Thymus (tissue), 11 donors: ENCODE data around the gene ADAMTS2. TPM values are rescaled to one million over a fixed set of nuclear protein-coding genes. Genes with fewer than 3 reads are reported as not detected.

ENCODE experiments used
- DNase-seq, 9 donors: peaks; one replicate each; pipeline ENCODE4 v3.0.0-alpha.2; 2013; ENCODE audit warnings: low spot score in 9 of 9, low read depth in 6 of 9, missing footprints in 1 of 9
- H3K27ac ChIP-seq, 2 donors: one replicate each; pipeline ENCODE4 v1.5.1; 2013; ENCODE audit warnings: control low read depth in 1 of 2, low read depth in 1 of 2, low read length in 1 of 2, mild to moderate bottlenecking in 1 of 2, moderate library complexity in 1 of 2
- H3K27me3 ChIP-seq, 2 donors: one replicate each; pipeline ENCODE4 v1.5.1; 2013; ENCODE audit warnings: low read length in 1 of 2; ENCODE audit not compliant: control insufficient read depth in 2 of 2, insufficient read depth in 1 of 2
- H3K36me3 ChIP-seq, 2 donors: one replicate each; pipeline ENCODE4 v1.5.1; 2013; ENCODE audit warnings: low read length in 1 of 2, mild to moderate bottlenecking in 1 of 2, moderate library complexity in 1 of 2; ENCODE audit not compliant: control insufficient read depth in 2 of 2, insufficient read depth in 2 of 2
- H3K4me1 ChIP-seq, 2 donors: one replicate each; pipeline ENCODE4 v1.5.1; 2013; ENCODE audit warnings: low read length in 2 of 2; ENCODE audit not compliant: control insufficient read depth in 2 of 2, insufficient read depth in 2 of 2
- H3K4me3 ChIP-seq, 2 donors: one replicate each; pipeline ENCODE4 v1.5.1; 2013; ENCODE audit warnings: low read length in 2 of 2, control low read depth in 1 of 2, mild to moderate bottlenecking in 1 of 2
- H3K9me3 ChIP-seq, 2 donors: one replicate each; pipeline ENCODE4 v1.5.1; 2013; ENCODE audit warnings: low read length in 1 of 2, mild to moderate bottlenecking in 1 of 2; ENCODE audit not compliant: control insufficient read depth in 2 of 2, insufficient read depth in 1 of 2
- WGBS: extraction: QIAGEN DNeasy Blood & Tissue Kit; methylation state at CpG from one replicate; pipeline ENCODE4 v1.1.7; 2013; 5-methylcytosine and 5-hydroxymethylcytosine counted together
- polyA plus RNA-seq: library from polyadenylated mRNA; stranded (reverse); fragments of 200-250 nt; gene quantifications from one replicate; pipeline ENCODE4 v1.2.3, GENCODE V29; 2013
- total RNA-seq: library from RNA; stranded (reverse); fragments of 120-200 nt; gene quantifications from one replicate; pipeline ENCODE4 v1.2.4, GENCODE V29; 2013
- donor health status: healthy.

ADAMTS2 gene
- total and polyA plus RNA-seq, 2 donors = 1.3 to 1.4 TPM

DNA sequence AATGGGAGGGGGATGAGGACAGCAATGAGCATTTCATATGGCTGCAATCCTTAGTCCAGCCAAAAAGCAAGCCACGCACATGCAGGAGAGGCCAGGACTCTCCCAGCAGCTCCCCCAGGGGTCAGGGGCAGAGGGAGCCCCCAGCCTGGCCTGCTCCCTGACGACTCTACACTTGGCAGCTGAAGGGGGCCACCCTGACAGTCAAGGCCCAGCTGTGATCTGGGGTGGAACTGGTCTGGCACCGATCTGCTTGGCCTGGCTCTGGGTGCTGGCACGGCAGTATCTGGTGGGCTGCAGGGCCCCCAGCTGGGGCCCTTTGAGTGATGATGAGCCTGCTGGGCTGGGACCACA lies 118.1 kb downstream of the ADAMTS2 start:
- Histone ChIP-seq H3K27me3 (no peaks in the 10 kb centered on the region), H3K9me3 (peaks cover 3 to 39% of the 10 kb centered on the region in 2 donors), H3K36me3 (no peaks in the 10 kb centered on the region), H3K27ac (no peak overlapping the region), H3K4me3 (no peak overlapping the region), H3K4me1 (no peaks in the 10 kb centered on the region)
- no peak for DNase-seq
- WGBS = 94% methylated on average over 4 of the region's 4 CpGs

DNA sequence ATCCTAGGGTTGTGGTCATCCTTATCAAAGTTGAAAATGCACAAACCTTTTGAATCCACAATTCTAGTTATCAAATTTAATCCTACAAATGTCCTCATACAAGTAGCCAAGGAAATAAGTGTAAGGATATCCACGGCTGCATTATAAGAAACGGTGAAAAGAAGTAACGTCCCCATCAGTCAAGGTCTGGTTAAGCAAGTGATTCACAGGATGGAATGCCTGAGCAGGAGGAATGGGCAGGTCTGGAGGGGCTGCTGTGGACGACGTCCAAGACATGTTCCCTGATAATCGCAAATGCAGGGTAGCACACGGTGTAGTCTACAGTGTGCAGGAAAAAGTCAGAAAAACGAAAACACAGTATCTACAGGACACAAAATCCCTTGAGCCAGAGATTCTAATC lies 118.6 kb downstream of the ADAMTS2 start:
- Histone ChIP-seq H3K27ac (no peak overlapping the region), H3K36me3 (no peaks in the 10 kb centered on the region), H3K4me1 (no peaks in the 10 kb centered on the region), H3K9me3 (peaks cover 3 to 41% of the 10 kb centered on the region in 2 donors), H3K27me3 (no peaks in the 10 kb centered on the region), H3K4me3 (no peak overlapping the region)
- WGBS = 96% methylated on average over 8 of the region's 8 CpGs
- no peak for DNase-seq

DNA sequence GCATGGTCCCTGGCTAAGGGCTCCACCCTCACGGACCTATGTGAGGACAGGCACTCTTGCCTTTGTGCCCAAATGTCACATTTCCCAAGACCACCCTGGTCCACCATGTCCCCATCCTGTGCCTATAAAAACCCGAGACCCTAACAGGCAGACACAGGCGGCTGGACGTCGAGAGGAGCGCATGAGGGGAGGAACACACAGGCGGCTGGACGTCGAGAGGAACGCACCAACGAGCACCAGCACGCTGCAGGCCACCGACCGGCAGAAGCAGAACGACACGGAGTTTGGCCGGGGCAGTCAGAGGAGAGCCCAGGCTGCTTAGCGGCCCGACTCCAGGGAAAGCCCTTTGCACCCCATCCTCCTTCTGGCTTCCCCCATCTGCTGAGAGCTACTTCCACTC lies 119.9 kb downstream of the ADAMTS2 start:
- no peak for DNase-seq
- H3K27me3 ChIP-seq = no peaks in the 10 kb centered on the region
- no peaks in the 10 kb centered on the region for H3K36me3 ChIP-seq
- 96% methylated on average over 19 of the region's 19 CpGs for WGBS
- H3K4me1 ChIP-seq = no peaks in the 10 kb centered on the region
- peaks cover 3 to 41% of the 10 kb centered on the region in 2 donors for H3K9me3 ChIP-seq
- H3K27ac ChIP-seq = no peak overlapping the region
- no peak overlapping the region for H3K4me3 ChIP-seq

DNA sequence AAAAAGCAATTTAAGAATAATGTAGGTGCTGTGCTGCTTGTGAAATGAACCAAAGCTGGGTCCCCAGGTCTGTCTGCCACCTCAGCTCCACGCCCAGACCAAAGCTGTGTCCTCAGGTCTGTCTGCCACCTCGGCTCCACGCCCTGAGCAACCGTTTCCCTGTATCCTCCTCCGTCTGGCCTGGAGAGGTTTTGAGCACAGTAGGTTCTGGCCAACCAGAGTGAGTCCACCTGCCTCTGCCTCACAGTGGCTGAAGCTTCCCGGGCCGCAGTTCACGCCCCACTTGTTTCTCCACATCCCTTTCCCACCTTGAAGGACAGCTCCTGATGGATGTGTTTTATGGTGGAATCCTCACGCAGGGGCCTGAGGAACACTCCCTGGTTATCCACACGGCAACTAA lies 120.5 kb downstream of the ADAMTS2 start:
- DNase-seq = no peak
- WGBS = 95% methylated on average over 10 of the region's 10 CpGs
- H3K4me1 ChIP-seq = no peaks in the 10 kb centered on the region

DNA sequence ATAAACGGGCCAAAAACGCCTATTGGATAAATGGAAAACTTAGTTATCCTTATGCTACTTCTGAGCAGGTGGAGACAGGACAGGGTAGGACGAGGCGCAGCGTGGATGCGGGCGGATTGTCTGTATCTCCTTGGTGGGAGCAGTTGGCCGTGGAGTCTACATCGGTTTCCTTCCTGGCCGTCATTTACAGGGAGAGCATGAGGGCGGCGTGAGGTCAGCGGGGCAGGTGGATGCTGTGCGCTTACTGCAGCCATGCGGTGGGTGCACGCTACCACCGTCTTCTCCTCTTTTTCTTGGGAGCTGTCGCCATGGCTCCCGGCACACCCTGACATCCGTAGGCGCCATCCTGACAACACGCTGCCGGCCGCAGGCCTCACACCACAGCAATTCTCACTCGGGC lies 121.3 kb downstream of the ADAMTS2 start:
- WGBS = 98% methylated on average over 25 of the region's 25 CpGs
- H3K36me3 ChIP-seq = no peaks in the 10 kb centered on the region
- H3K9me3 ChIP-seq = peaks cover 3 to 41% of the 10 kb centered on the region in 2 donors
- DNase-seq = no peak
- no peak overlapping the region for H3K27ac ChIP-seq
- no peaks in the 10 kb centered on the region for H3K4me1 ChIP-seq
- no peak overlapping the region for H3K4me3 ChIP-seq
- no peaks in the 10 kb centered on the region for H3K27me3 ChIP-seq

More for the DNA sequence above, 120.5 kb downstream of the ADAMTS2 start:
- Histone ChIP-seq H3K36me3 (no peaks in the 10 kb centered on the region), H3K27ac (no peak overlapping the region), H3K27me3 (no peaks in the 10 kb centered on the region), H3K4me3 (no peak overlapping the region), H3K9me3 (peaks cover 3 to 41% of the 10 kb centered on the region in 2 donors)

DNA sequence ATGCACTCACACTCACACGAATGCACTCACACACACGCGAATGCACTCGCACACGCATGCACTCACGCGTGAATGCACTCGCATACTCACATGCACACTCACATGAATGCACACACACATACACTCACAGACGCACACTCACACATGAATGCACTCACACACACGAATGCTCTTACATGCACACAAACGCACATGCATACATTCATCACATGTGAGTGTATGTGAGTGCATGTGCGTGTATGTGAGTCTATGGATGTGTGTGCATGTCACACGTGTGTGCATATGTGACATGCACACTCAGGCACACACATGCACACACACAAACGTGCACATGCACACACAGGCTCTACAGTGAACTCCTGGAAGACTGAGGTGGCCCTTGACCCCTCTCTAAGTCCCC lies 121.7 kb downstream of the ADAMTS2 start:
- no peaks in the 10 kb centered on the region for H3K36me3 ChIP-seq
- no peak for DNase-seq
- H3K4me1 ChIP-seq = no peaks in the 10 kb centered on the region
- 92% methylated on average over 14 of the region's 14 CpGs for WGBS
- peaks cover 3 to 41% of the 10 kb centered on the region in 2 donors for H3K9me3 ChIP-seq
- no peak overlapping the region for H3K27ac ChIP-seq
- no peak overlapping the region for H3K4me3 ChIP-seq
- H3K27me3 ChIP-seq = no peaks in the 10 kb centered on the region

DNA sequence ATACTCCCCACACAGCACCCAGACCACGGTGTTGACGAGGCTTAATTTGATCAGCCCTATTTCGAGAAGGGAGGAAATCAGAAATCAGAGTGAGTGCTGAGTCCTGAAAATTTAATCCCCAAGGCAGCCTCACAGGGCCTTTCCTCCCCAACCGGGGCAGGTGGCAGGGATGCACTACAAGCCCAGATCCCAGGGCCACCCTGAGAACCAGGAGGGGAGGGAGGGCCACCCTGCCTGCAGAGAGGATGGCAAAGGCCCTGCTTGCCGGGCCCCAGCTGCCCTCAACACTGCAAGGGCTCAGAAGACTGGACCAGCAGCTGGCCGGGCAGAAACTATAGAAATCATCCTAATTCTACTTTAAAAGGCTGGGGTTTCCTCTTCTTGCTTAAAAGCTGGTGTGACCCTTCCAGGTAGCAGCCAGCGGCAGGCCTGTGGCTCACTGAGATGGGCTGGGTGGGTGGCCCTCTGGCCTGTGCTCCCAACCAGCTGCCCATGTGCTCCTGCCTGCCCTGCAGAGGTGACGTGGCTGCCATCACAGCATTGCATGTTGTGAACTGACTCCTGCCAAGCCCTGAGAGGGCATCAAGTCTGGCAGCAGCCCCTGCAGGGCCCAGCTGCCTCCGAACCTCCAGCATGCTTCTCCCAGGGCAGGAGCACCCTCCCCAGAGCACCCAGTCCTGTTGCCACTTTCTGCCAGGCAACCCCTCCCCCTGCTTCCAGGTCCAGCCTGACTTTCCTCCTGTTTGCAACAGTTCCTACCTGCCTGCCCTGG lies 122.8 kb downstream of the ADAMTS2 start:
- Histone ChIP-seq H3K36me3 (no peaks in the 10 kb centered on the region), H3K4me1 (no peaks in the 10 kb centered on the region), H3K27ac (no peak overlapping the region), H3K9me3 (peaks cover 3 to 41% of the 10 kb centered on the region in 2 donors), H3K4me3 (no peak overlapping the region), H3K27me3 (no peaks in the 10 kb centered on the region)
- DNase-seq = no peak
- WGBS = 83% methylated on average over 9 of the region's 9 CpGs

DNA sequence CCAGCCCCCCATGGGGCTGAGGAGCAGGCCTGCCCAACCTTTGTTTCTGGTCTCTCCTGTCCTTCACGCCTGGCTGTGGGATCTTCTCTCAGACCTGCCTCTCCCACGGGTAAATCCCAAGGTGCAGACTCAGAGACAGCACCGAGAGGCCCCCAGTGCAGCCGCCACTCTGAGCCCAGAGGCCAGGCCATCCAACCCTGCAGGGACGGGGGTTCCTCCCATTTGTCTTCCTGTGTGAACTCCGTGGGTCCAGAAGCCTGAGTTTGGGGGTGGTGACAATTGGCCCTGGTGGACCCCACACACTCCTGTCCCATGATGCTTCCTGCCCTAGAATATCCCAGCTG lies 123.4 kb downstream of the ADAMTS2 start:
- Histone ChIP-seq H3K27ac (no peak overlapping the region), H3K4me3 (no peak overlapping the region), H3K36me3 (no peaks in the 10 kb centered on the region), H3K27me3 (no peaks in the 10 kb centered on the region), H3K9me3 (peaks cover 3 to 41% of the 10 kb centered on the region in 2 donors), H3K4me1 (no peaks in the 10 kb centered on the region)
- 82% methylated on average over 6 of the region's 6 CpGs for WGBS
- DNase-seq = no peak

DNA sequence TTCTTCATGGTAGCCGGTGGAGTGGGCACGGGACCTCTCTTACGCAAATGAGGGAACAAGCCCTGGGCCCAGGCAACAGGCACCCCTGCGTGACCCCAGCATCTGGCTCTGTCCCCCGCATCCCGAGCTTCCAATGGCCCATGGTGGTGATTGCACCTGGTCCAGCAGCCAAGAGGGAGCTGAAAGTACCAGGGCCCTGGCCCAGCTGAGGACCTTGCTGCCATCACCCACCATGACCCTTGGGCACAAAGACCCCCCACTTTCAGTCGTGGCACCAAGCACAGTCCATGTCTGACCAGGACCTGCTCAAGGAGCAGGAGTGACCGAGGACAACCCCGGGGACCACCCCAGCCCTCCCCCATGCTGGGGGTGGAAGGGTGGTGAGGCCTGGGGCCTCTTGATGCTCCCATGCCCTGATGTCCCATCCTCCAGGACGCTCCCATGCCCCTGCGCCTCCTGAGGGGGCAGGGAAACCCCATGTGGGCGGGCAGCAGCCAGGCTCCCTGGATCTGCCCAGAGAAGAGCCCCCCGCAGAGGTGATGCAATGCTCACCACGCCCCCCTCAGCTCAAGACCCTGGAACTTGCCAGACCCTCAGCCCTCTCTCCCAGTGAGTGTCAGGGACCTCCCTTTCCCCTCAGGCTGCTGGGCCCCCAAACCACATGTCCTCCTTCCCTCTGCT lies 123.9 kb downstream of the ADAMTS2 start:
- no peak overlapping the region for H3K27ac ChIP-seq
- 96% methylated on average over 14 of the region's 14 CpGs for WGBS
- no peak for DNase-seq
- H3K27me3 ChIP-seq = no peaks in the 10 kb centered on the region
- no peaks in the 10 kb centered on the region for H3K36me3 ChIP-seq
- peaks cover 3 to 41% of the 10 kb centered on the region in 2 donors for H3K9me3 ChIP-seq
- no peaks in the 10 kb centered on the region for H3K4me1 ChIP-seq
- no peak overlapping the region for H3K4me3 ChIP-seq
